H1 (cell line): ENCODE results near the gene EPHB3. TPM values are rescaled to one million over a fixed set of nuclear protein-coding genes. Genes with fewer than 3 reads are reported as not detected.

Experiments used
- BACH1 ChIP-seq: IDR thresholded peaks from 2 replicates; pipeline ENCODE4 v1.6.1; 2012; ENCODE audit warnings: low read length, improper control_type of control experiment
- BCL11A ChIP-seq, 2 experiments: IDR thresholded peaks; one replicate each; pipeline ENCODE4 v1.6.1; 2011; ENCODE audit warnings: low read depth in 2 of 2, low read length in 2 of 2, mild to moderate bottlenecking in 2 of 2
- HDAC6 ChIP-seq: IDR thresholded peaks from one replicate; pipeline ENCODE4 v1.7.1; 2012; ENCODE audit warnings: low read depth, mild to moderate bottlenecking, inconsistent platforms, low read length, moderate library complexity
- JUN ChIP-seq: IDR thresholded peaks from 2 replicates; pipeline ENCODE4 v1.6.1; 2011; ENCODE audit warnings: low read depth, mild to moderate bottlenecking, improper control_type of control experiment, low read length
- KDM5A ChIP-seq: fragments of 200-600 bp; IDR thresholded peaks from 2 replicates; pipeline ENCODE4 v1.7.1; 2012; ENCODE audit warnings: mild to moderate bottlenecking, low read length, inconsistent platforms, mixed read lengths
- POU5F1 ChIP-seq: IDR thresholded peaks from 2 replicates; pipeline ENCODE4 v1.6.1; 2011; ENCODE audit warnings: low read depth, mild to moderate bottlenecking, low read length, moderate library complexity
- SP2 ChIP-seq: IDR thresholded peaks from 2 replicates; pipeline ENCODE4 v1.6.1; 2012; ENCODE audit warnings: mild to moderate bottlenecking, low read length, inconsistent platforms
- TBP ChIP-seq: IDR thresholded peaks from 2 replicates; pipeline ENCODE4 v1.6.1; 2011; ENCODE audit warnings: low read depth, low read length, improper control_type of control experiment
- polyA plus RNA-seq, 7 experiments: library from polyadenylated mRNA; depleted of rRNA in 3 of 7; stranded (reverse) in 5 of 7; unstranded in 2 of 7; fragments of >200 nt in 5 of 7; fragments of 200-250 nt in 2 of 7; gene quantifications; 1 replicate in 5 of 7; 2 replicates in 1 of 7; 4 replicates in 1 of 7; pipeline versions ENCODE4 v1.2.1 to v1.2.3, GENCODE V29; 2011 to 2013; ENCODE audit warnings: missing spikeins in 2 of 7, mixed read lengths in 2 of 7
- total RNA-seq: library from RNA; stranded (reverse); fragmentation: NEBNext Ultra II Directional; extraction: Animal tissue kit (Norgen Biotek cat#: 25700); gene quantifications from 2 replicates; pipeline ENCODE4 v1.2.1, GENCODE V29; 2021
- TF ChIP-seq, protein P1 (sequence below): IDR thresholded peaks from 2 replicates; pipeline ENCODE4 v1.6.1; 2011; ENCODE audit warnings: low read depth, mild to moderate bottlenecking, low read length; ENCODE audit not compliant: insufficient read depth
- TF ChIP-seq, protein P2 (sequence below): fragments of 300-600 bp; sonication (generic); IDR thresholded peaks from 2 replicates; pipeline ENCODE4 v1.7.1; 2012; ENCODE audit warnings: low read length, moderate library complexity, mild to moderate bottlenecking, inconsistent platforms; ENCODE audit not compliant: insufficient replicate concordance

Gene EPHB3
- total and polyA plus RNA-seq, 2 of the 8 experiments (the other 6 are each of a cell fraction or from before 2014, with no cell fraction given), result 0.41 to 0.91 TPM

DNA sequence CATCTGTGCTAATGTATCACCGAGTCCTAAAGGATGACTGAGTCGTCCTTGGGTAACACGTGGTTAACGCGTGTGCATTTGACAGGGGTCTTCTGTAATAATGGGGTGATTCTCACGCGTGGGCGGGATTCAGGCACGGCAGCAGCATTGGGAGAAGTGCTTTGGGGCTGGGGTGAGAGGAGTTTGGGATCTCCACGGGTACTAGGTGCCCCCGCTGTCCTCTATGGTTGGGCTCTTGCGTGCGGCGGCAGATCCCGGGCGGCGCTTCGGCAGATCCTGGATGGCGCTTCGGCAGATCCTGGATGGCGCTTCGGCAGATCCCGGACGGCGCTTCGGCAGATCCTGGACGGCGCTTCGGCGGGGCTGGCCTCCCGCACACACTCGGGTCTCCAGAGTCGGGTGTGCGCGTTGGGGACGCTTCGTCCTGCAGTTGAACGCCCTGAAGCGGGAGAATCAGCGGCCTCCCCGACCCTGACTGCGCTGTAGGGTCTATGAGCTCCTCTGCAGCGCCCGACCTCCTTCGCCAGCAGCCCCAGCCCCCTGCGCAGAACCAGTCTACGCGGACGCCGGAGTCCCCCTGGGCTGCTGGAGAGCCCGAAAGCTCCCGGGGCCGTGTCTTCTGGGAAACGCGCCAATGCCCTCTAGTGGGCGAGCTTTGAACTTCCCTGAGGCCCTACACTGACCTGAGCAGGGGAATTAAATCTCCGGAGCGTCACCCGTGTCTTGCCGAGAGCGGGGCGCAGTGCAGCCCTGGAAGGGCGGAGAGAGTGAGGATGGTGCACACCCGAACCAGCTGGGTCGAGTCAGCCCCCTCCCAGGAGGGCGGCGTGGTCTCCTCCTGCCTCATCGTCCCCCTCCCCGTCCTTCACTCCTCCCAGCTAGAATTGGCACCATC lies 48.1 kb upstream of the EPHB3 start (continued):
- TF ChIP-seq SP2 (no peak), BACH1 (peak; percentile 45; the same call in 1 of the 2 replicates), HDAC6 (no peak), TBP (peak; percentile 47; the same call in 1 of the 2 replicates), BCL11A (IDR thresholded peaks at IDR 0.05; ENCODE audit: low read depth in 2 of 2, low read length in 2 of 2) (no peak), POU5F1 (no peak), JUN (no peak), KDM5A (no peak)
- TF ChIP-seq, protein P1, sequence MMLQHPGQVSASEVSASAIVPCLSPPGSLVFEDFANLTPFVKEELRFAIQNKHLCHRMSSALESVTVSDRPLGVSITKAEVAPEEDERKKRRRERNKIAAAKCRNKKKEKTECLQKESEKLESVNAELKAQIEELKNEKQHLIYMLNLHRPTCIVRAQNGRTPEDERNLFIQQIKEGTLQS, result no peak
- TF ChIP-seq, protein P2, sequence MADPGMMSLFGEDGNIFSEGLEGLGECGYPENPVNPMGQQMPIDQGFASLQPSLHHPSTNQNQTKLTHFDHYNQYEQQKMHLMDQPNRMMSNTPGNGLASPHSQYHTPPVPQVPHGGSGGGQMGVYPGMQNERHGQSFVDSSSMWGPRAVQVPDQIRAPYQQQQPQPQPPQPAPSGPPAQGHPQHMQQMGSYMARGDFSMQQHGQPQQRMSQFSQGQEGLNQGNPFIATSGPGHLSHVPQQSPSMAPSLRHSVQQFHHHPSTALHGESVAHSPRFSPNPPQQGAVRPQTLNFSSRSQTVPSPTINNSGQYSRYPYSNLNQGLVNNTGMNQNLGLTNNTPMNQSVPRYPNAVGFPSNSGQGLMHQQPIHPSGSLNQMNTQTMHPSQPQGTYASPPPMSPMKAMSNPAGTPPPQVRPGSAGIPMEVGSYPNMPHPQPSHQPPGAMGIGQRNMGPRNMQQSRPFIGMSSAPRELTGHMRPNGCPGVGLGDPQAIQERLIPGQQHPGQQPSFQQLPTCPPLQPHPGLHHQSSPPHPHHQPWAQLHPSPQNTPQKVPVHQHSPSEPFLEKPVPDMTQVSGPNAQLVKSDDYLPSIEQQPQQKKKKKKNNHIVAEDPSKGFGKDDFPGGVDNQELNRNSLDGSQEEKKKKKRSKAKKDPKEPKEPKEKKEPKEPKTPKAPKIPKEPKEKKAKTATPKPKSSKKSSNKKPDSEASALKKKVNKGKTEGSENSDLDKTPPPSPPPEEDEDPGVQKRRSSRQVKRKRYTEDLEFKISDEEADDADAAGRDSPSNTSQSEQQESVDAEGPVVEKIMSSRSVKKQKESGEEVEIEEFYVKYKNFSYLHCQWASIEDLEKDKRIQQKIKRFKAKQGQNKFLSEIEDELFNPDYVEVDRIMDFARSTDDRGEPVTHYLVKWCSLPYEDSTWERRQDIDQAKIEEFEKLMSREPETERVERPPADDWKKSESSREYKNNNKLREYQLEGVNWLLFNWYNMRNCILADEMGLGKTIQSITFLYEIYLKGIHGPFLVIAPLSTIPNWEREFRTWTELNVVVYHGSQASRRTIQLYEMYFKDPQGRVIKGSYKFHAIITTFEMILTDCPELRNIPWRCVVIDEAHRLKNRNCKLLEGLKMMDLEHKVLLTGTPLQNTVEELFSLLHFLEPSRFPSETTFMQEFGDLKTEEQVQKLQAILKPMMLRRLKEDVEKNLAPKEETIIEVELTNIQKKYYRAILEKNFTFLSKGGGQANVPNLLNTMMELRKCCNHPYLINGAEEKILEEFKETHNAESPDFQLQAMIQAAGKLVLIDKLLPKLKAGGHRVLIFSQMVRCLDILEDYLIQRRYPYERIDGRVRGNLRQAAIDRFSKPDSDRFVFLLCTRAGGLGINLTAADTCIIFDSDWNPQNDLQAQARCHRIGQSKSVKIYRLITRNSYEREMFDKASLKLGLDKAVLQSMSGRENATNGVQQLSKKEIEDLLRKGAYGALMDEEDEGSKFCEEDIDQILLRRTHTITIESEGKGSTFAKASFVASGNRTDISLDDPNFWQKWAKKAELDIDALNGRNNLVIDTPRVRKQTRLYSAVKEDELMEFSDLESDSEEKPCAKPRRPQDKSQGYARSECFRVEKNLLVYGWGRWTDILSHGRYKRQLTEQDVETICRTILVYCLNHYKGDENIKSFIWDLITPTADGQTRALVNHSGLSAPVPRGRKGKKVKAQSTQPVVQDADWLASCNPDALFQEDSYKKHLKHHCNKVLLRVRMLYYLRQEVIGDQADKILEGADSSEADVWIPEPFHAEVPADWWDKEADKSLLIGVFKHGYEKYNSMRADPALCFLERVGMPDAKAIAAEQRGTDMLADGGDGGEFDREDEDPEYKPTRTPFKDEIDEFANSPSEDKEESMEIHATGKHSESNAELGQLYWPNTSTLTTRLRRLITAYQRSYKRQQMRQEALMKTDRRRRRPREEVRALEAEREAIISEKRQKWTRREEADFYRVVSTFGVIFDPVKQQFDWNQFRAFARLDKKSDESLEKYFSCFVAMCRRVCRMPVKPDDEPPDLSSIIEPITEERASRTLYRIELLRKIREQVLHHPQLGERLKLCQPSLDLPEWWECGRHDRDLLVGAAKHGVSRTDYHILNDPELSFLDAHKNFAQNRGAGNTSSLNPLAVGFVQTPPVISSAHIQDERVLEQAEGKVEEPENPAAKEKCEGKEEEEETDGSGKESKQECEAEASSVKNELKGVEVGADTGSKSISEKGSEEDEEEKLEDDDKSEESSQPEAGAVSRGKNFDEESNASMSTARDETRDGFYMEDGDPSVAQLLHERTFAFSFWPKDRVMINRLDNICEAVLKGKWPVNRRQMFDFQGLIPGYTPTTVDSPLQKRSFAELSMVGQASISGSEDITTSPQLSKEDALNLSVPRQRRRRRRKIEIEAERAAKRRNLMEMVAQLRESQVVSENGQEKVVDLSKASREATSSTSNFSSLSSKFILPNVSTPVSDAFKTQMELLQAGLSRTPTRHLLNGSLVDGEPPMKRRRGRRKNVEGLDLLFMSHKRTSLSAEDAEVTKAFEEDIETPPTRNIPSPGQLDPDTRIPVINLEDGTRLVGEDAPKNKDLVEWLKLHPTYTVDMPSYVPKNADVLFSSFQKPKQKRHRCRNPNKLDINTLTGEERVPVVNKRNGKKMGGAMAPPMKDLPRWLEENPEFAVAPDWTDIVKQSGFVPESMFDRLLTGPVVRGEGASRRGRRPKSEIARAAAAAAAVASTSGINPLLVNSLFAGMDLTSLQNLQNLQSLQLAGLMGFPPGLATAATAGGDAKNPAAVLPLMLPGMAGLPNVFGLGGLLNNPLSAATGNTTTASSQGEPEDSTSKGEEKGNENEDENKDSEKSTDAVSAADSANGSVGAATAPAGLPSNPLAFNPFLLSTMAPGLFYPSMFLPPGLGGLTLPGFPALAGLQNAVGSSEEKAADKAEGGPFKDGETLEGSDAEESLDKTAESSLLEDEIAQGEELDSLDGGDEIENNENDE, result no peak
